Testis (tissue), 3 donors: Measurements from ENCODE around the gene SEC16B. TPM values are rescaled to one million over a fixed set of nuclear protein-coding genes. Genes with fewer than 3 reads are reported as not detected.

Experiments used
- DNase-seq: peaks from one replicate; pipeline ENCODE4 v3.0.0-alpha.2; 2019
- H3K27ac ChIP-seq, 2 donors: fragments of 200-600 bp; sonication (generic); one replicate each; pipeline ENCODE4 v1.5.1; 2019
- H3K27me3 ChIP-seq: fragments of 200-600 bp; sonication (generic); one replicate; pipeline ENCODE4 v1.5.1; 2019
- H3K36me3 ChIP-seq: fragments of 200-600 bp; sonication (generic); one replicate; pipeline ENCODE4 v1.5.1; 2017; ENCODE audit warnings: low read depth; ENCODE audit errors: missing control alignments
- H3K4me1 ChIP-seq: fragments of 200-600 bp; sonication (generic); one replicate; pipeline ENCODE4 v1.5.1; 2019
- H3K4me3 ChIP-seq, 2 donors: fragments of 200-600 bp; sonication (generic); one replicate each; pipeline ENCODE4 v1.5.1; 2017 to 2019
- H3K9me3 ChIP-seq: fragments of 200-600 bp; sonication (generic); one replicate; pipeline ENCODE4 v1.5.1; 2017
- POLR2A ChIP-seq: fragments of 450-650 bp; IDR thresholded peaks from one replicate; pipeline ENCODE4 v1.6.1; 2017; ENCODE audit warnings: antibody characterized with exemption, mild to moderate bottlenecking, moderate library complexity
- WGBS, 2 donors: methylation state at CpG; one replicate each; pipeline ENCODE4 v1.1.5; 2018; 5-methylcytosine and 5-hydroxymethylcytosine counted together
- intact Hi-C: fragments of 100-400 bp; cut with DNase I; formaldehyde crosslinking; loops from one replicate; pipeline ENCODE4 v1.15.1; 2023; ENCODE audit warnings: low total_unique reads
- polyA plus RNA-seq: library from polyadenylated mRNA; stranded (reverse); fragments of 350-450 nt; fragmentation: Illumina TruSeq; extraction: RNeasy Lipid Tissue Mini Kit (QIAGEN cat#74804); gene quantifications from one replicate; pipeline ENCODE4 v1.2.3, GENCODE V29; 2014; ENCODE audit warnings: low read depth, low replicate concordance; ENCODE audit not compliant: insufficient read depth
- small RNA-seq, 2 donors: library from RNA; depleted of rRNA; stranded (forward); fragments of <200 nt; gene quantifications; one replicate each; pipeline ENCODE3, GENCODE V24; 2016
- total RNA-seq, 2 donors: library from RNA; depleted of rRNA; stranded (reverse); fragments of >200 nt; gene quantifications; one replicate each; pipeline ENCODE4 v1.2.3, GENCODE V29; 2016
- TF ChIP-seq, protein P1 (sequence below), 3 experiments: fragments of 450-650 bp in 2 of 3; fragments of 200-600 bp in 1 of 3; sonication (generic) in 1 of 3; IDR thresholded peaks; one replicate each; pipeline ENCODE4 v1.5.1; 2016 to 2019; ENCODE audit warnings: antibody characterized with exemption in 3 of 3, mild to moderate bottlenecking in 2 of 3, moderate library complexity in 1 of 3

The SEC16B gene
- total and polyA plus RNA-seq, 3 donors from 2014 or later: 4.3 to 5.9 (median 4.8) TPM

DNA sequence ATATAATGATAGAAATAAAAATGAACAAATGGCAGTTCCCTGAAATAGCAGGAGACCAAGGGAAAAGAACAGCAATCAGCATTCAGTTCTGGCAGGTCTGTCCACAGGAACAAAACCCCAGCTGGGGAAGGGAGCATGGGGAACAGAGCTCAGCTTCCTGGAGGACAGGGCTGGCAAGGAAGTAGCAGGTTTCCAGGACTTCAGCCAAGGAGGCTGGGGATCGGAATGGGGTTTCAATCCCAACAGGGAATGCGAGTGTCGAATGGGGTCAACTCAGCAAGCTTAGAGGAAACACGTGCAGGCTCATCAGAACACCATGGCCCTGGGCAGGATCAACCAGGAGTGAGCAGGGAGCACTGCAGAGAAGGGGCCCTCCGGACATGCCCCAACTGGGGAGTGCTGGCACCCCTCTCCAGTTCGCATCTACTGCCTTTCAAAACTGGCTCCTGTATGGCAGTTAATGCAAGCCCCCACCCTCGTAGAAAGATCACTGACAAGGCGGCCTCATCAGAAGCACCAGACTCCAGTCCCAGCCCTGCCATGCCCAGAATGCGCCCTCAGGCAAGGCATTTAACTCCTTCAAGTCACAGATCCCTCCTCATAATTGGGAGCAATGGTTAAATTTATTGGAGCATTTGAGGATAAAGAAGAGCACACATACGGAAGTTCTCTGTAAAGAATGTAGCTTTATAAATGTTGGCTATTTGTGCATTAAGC is 72.4 kb downstream of the SEC16B start:
- no peak for TF ChIP-seq POLR2A
- TF ChIP-seq, protein P1, sequence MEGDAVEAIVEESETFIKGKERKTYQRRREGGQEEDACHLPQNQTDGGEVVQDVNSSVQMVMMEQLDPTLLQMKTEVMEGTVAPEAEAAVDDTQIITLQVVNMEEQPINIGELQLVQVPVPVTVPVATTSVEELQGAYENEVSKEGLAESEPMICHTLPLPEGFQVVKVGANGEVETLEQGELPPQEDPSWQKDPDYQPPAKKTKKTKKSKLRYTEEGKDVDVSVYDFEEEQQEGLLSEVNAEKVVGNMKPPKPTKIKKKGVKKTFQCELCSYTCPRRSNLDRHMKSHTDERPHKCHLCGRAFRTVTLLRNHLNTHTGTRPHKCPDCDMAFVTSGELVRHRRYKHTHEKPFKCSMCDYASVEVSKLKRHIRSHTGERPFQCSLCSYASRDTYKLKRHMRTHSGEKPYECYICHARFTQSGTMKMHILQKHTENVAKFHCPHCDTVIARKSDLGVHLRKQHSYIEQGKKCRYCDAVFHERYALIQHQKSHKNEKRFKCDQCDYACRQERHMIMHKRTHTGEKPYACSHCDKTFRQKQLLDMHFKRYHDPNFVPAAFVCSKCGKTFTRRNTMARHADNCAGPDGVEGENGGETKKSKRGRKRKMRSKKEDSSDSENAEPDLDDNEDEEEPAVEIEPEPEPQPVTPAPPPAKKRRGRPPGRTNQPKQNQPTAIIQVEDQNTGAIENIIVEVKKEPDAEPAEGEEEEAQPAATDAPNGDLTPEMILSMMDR (IDR thresholded peaks at IDR 0.05): no peak
- no peaks in the 10 kb centered on the region for H3K27me3 ChIP-seq
- intact Hi-C loops: no loop called here
- no peak overlapping the region for H3K4me3 ChIP-seq
- DNase-seq: peak; percentile 16
- no peaks in the 10 kb centered on the region for H3K9me3 ChIP-seq
- no peaks in the 10 kb centered on the region for H3K36me3 ChIP-seq
- no peak overlapping the region for H3K27ac ChIP-seq
- no peaks in the 10 kb centered on the region for H3K4me1 ChIP-seq
- WGBS, 2 donors: 49 to 51% methylated on average over 9 to 10 of the region's 10 CpGs

Small RNAs within 50 kb of the gene (small RNA-seq; reads per million reads assigned to genes)
- 0 reads per million in 2 donors for gene AL359075.1

Other genes with a start within 250 kb of the SEC16B start
- gene RASAL2, start 124.0 kb upstream of the SEC16B start, total RNA-seq: 10 to 100 TPM; 39.6 to 41.7 TPM
- gene RASAL2, start 124.0 kb upstream of the SEC16B start, polyA plus RNA-seq: 25.9 TPM